BE2C (cell line): ENCODE data around the gene RPL5.
A peak's percentile ranks its signal among the peaks of the same experiment; 100 is the strongest.

Experiments used
- DNase-seq: peaks from one replicate; pipeline ENCODE4 v3.0.0-alpha.2; 2020
- H3K27me3 ChIP-seq: fragments of 250-450 bp; sonication (Bioruptor Pico); 2 replicates; pipeline ENCODE4 v1.5.1; 2020; ENCODE audit warnings: mild to moderate bottlenecking
- H3K36me3 ChIP-seq: fragments of 250-450 bp; sonication (Bioruptor Pico); 2 replicates; pipeline ENCODE4 v1.5.1; 2020; ENCODE audit warnings: mild to moderate bottlenecking
- H3K4me1 ChIP-seq: fragments of 250-450 bp; sonication (Bioruptor Pico); 2 replicates; pipeline ENCODE4 v1.5.1; 2020
- H3K4me3 ChIP-seq: 2 replicates; pipeline ENCODE4 v1.5.1; 2011; ENCODE audit warnings: low read depth, low read length
- H3K9me3 ChIP-seq: fragments of 250-450 bp; sonication (Bioruptor Pico); 2 replicates; pipeline ENCODE4 v1.5.1; 2020
- TF ChIP-seq, protein P1 (sequence below): IDR thresholded peaks from 2 replicates; pipeline ENCODE4 v1.5.1; 2012; ENCODE audit warnings: mild to moderate bottlenecking, low read depth, low read length

Gene RPL5

DNA sequence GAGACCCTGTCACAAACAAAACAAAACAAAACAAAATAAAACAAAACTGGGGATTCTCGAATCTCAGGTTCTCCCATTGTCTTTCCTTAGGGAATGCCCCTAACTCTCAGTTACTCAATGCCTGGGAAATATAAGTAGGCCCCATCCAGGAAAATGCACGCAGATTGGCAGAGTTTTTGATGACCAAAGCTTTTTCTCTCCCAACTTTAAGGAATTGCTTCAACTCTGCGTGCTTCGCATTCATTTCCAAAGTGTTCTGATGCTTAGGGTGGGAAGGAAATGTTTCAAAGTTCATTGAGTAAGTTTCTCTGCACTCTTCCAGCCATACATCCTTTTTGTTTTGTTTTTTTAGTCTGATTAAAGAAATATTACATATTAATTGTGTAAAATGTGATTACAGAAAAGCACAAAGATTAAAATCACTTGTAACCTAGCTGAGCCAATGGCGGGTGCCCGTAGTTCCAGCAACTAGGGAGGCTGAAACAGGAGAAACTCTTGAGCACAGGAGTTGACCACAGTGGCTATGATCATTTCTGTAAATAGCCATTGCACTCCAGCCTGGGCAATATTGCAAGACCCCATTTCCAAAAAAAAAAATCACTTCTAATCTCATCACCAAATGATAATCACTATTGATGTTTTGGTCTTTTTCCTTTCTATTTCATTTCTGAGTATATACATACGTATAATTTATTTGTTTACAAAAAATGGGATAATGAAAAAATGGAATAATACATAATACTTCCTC is 28.5 kb upstream of the RPL5 start:
- Histone ChIP-seq H3K27me3 (no peaks in the 10 kb centered on the region), H3K9me3 (no peaks in the 10 kb centered on the region), H3K4me3 (no peak overlapping the region), H3K4me1 (no peaks in the 10 kb centered on the region), H3K36me3 (no peaks in the 10 kb centered on the region)
- DNase-seq = no peak
- TF ChIP-seq, protein P1, sequence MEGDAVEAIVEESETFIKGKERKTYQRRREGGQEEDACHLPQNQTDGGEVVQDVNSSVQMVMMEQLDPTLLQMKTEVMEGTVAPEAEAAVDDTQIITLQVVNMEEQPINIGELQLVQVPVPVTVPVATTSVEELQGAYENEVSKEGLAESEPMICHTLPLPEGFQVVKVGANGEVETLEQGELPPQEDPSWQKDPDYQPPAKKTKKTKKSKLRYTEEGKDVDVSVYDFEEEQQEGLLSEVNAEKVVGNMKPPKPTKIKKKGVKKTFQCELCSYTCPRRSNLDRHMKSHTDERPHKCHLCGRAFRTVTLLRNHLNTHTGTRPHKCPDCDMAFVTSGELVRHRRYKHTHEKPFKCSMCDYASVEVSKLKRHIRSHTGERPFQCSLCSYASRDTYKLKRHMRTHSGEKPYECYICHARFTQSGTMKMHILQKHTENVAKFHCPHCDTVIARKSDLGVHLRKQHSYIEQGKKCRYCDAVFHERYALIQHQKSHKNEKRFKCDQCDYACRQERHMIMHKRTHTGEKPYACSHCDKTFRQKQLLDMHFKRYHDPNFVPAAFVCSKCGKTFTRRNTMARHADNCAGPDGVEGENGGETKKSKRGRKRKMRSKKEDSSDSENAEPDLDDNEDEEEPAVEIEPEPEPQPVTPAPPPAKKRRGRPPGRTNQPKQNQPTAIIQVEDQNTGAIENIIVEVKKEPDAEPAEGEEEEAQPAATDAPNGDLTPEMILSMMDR = no peak

DNA sequence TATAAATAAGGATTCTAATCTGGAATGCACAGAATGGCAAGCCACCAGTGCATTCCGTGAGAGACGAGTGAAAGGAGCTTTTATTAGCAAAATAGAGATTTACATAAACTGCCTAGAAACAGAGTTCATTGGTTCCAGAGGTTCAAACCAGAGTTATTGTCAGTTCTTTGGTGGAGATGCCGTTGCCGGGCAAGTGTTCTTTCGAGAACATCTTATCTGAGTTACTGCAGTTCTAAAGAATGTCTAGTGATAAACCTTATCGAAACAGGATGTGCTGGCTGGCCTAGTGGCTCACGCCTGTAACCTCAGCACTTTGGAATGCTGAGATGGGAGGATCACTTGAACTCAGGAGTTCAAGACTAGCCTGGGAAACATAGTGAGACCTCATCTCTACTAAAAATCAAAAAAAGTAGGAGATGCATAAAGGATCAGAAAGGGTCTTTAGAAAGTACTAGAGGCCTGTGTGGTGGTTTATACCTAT is 27.1 kb upstream of the RPL5 start:
- peak; percentile 17 for DNase-seq
- no peaks in the 10 kb centered on the region for H3K9me3 ChIP-seq
- no peak overlapping the region for H3K4me3 ChIP-seq
- H3K36me3 ChIP-seq = no peaks in the 10 kb centered on the region
- no peaks in the 10 kb centered on the region for H3K4me1 ChIP-seq
- no peaks in the 10 kb centered on the region for H3K27me3 ChIP-seq
- TF ChIP-seq, protein P1 = no peak

DNA sequence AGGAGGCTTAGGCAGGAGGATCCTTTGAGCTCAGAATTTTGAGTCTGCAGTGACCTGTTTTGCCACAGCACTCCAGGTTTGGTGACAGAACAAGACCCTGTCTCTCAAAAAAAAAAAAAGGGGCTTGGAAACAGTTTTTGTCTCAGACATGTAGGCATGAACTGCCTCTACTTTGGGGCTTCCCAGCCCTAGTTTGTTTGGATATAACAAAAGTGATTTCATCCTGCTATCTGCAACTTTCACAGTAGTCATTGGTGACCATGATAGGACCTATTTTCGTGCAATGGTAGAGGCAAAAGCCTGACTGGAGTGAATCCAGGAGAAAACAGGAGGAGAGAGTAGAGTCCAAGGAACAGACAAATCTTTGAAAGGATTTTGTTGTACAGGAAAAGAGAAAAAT is 26.6 kb upstream of the RPL5 start:
- Histone ChIP-seq H3K27me3 (no peaks in the 10 kb centered on the region), H3K4me1 (no peaks in the 10 kb centered on the region), H3K36me3 (no peaks in the 10 kb centered on the region), H3K9me3 (no peaks in the 10 kb centered on the region), H3K4me3 (no peak overlapping the region)
- TF ChIP-seq, protein P1 = no peak
- DNase-seq = no peak

DNA sequence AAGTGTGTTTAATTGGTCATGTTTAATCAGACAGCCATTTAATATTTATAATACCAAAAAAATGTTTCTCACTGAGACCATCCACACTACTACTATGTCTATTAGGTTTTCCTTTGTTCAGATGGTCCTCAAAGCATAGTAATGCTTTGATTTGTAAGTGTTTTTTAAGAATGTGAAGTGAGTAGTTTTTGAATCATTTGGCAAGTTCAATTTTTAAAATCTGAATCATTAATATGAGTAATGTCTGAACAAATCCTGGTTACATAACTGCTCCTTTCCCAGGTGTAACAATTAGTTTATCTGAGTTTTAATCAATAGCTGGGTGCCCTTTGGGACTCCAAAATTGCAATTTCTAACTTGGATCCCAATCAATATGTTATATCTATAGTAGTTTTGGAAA is 23.5 kb upstream of the RPL5 start:
- Histone ChIP-seq H3K36me3 (no peaks in the 10 kb centered on the region), H3K4me3 (no peak overlapping the region), H3K4me1 (no peaks in the 10 kb centered on the region), H3K27me3 (no peaks in the 10 kb centered on the region), H3K9me3 (no peaks in the 10 kb centered on the region)
- no peak for DNase-seq
- TF ChIP-seq, protein P1 = no peak

DNA sequence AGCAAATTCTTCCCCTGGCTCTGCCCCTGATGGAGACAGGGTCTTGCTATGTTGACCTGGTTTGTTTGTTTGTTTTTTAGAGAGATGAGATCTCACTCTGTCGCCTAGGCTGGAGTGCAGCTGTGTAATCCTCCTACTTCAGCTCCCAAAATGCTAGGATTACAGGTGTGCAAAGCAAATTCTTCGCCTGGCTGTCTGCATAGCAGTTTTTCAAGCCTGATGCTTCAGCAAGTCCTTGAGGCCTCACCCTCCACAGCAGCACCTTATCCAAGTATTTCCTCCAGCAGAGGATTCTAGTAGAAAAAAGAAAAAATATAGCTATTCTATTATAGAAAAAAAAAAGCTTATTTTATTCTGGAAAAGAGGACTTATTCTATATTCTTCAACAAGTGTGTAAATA is 15.1 kb upstream of the RPL5 start:
- no peak for DNase-seq
- no peaks in the 10 kb centered on the region for H3K36me3 ChIP-seq
- H3K4me1 ChIP-seq = no peaks in the 10 kb centered on the region
- no peaks in the 10 kb centered on the region for H3K9me3 ChIP-seq
- TF ChIP-seq, protein P1 = no peak
- no peaks in the 10 kb centered on the region for H3K27me3 ChIP-seq
- H3K4me3 ChIP-seq = no peak overlapping the region

DNA sequence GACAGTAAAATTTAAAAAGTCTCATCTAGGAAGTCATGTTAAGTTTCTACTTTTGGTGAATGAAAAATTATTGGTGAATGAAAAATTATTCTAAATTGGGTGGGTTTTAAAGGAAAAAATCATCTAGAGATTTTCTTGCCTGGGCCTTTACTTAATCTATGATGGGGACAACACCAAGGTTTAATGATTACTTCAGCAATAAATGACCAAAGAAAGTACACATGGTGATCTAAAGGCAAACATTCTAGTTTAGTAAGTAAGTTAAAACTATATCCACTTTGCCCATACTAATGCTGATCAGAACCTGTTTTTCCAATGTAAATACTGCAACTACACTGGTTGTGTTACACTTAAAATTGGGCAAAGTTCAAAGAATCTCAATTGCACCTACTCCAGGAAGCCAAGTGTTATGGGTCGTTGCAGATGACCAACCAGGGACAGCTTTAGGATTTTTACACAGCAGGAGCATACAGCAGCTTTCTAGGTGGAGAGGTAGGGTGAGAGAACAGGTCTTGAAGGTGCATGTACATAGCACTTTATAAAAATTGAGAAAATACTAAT is 14.6 kb upstream of the RPL5 start:
- Histone ChIP-seq H3K4me3 (no peak overlapping the region), H3K4me1 (no peaks in the 10 kb centered on the region), H3K9me3 (no peaks in the 10 kb centered on the region), H3K36me3 (no peaks in the 10 kb centered on the region), H3K27me3 (no peaks in the 10 kb centered on the region)
- DNase-seq = no peak
- TF ChIP-seq, protein P1 = no peak
